ENCODE results near the gene TRIM28. TPM values are rescaled to one million over a fixed set of nuclear protein-coding genes. Genes with fewer than 3 reads are reported as not detected.
A peak's percentile ranks its signal among the peaks of the same experiment; 100 is the strongest.
"Not testable (repeated sequence)": the region's sequence is repeated elsewhere in the genome, so short reads cannot be mapped to it uniquely, and the experiment has no call there.

TRIM28 gene
- 329 TPM for total RNA-seq

- DNase-seq (ENCODE audit: low spot score), result peak; percentile 99
Observed at GRCh38 chr19:58543826-58544590, at the start of gene TRIM28. TSS of gene TRIM28 (plus strand) at chr19:58544064. CDS start at chr19:58544758, 694 bp downstream.

GRCh38 chr19:58497634-58498170 is 46.2 kb upstream of the TRIM28 start:
- DNase-seq (ENCODE audit: low spot score), result no peak

GRCh38 chr19:58498316-58499020 is 45.4 kb upstream of the TRIM28 start:
- no peak for DNase-seq (ENCODE audit: low spot score)

- DNase-seq (ENCODE audit: low spot score), result peak; percentile 100
Observed at GRCh38 chr19:58499021-58499927, 44.6 kb upstream of the TRIM28 start.

GRCh38 chr19:58500242-58500641 is 43.6 kb upstream of the TRIM28 start:
- DNase-seq (ENCODE audit: low spot score), result no peak

- DNase-seq (ENCODE audit: low spot score), result not testable (repeated sequence)
Observed at GRCh38 chr19:58507602-58508223, 36.2 kb upstream of the TRIM28 start.

- no peak for DNase-seq (ENCODE audit: low spot score)
Observed at GRCh38 chr19:58509731-58510083, 34.2 kb upstream of the TRIM28 start.

GRCh38 chr19:58510084-58510862 is 33.6 kb upstream of the TRIM28 start:
- DNase-seq (ENCODE audit: low spot score), result no peak

- DNase-seq (ENCODE audit: low spot score), result no peak
Observed at GRCh38 chr19:58511353-58512208, 32.3 kb upstream of the TRIM28 start, which contains the start of gene SLC27A5. TSS of gene SLC27A5 (minus strand) at chr19:58511992. CDS start at chr19:58511955, 37 bp downstream.

GRCh38 chr19:58513213-58513693 is 30.6 kb upstream of the TRIM28 start:
- no peak for DNase-seq (ENCODE audit: low spot score)

GRCh38 chr19:58513694-58514563 is 29.9 kb upstream of the TRIM28 start:
- DNase-seq (ENCODE audit: low spot score), result peak; percentile 89

- DNase-seq (ENCODE audit: low spot score), result no peak
Observed at GRCh38 chr19:58514564-58515022, 29.3 kb upstream of the TRIM28 start.

- no peak for DNase-seq (ENCODE audit: low spot score)
Observed at GRCh38 chr19:58515259-58515658, 28.6 kb upstream of the TRIM28 start.

- DNase-seq (ENCODE audit: low spot score), result no peak
Observed at GRCh38 chr19:58516246-58516836, 27.5 kb upstream of the TRIM28 start.

GRCh38 chr19:58516964-58517833 is 26.7 kb upstream of the TRIM28 start:
- no peak for DNase-seq (ENCODE audit: low spot score)

- DNase-seq (ENCODE audit: low spot score), result no peak
Observed at GRCh38 chr19:58518256-58519086, 25.4 kb upstream of the TRIM28 start.

Measured in ureter (tissue), 1 donor.